Prostate gland (tissue), 2 donors: Measurements from ENCODE around the gene ZNF528.

Experiments
- POLR2A ChIP-seq: fragments of 450-650 bp; IDR thresholded peaks from one replicate; pipeline ENCODE4 v1.6.1; 2016; ENCODE audit warnings: antibody characterized with exemption, mild to moderate bottlenecking
- POLR2AphosphoS5 ChIP-seq: sonication (generic); formaldehyde crosslinking; IDR thresholded peaks from one replicate; pipeline ENCODE4 v1.6.1; 2017; ENCODE audit warnings: antibody characterized with exemption
- TF ChIP-seq, protein P1 (sequence below), 4 experiments: fragments of 200-600 bp in 2 of 4; fragments of 450-650 bp in 2 of 4; sonication (generic) in 2 of 4; IDR thresholded peaks; 1 replicate in 3 of 4; 2 replicates in 1 of 4; pipeline ENCODE4 v1.5.1; 2016 to 2019; ENCODE audit warnings: antibody characterized with exemption in 4 of 4, mild to moderate bottlenecking in 2 of 4, moderate library complexity in 2 of 4

DNA sequence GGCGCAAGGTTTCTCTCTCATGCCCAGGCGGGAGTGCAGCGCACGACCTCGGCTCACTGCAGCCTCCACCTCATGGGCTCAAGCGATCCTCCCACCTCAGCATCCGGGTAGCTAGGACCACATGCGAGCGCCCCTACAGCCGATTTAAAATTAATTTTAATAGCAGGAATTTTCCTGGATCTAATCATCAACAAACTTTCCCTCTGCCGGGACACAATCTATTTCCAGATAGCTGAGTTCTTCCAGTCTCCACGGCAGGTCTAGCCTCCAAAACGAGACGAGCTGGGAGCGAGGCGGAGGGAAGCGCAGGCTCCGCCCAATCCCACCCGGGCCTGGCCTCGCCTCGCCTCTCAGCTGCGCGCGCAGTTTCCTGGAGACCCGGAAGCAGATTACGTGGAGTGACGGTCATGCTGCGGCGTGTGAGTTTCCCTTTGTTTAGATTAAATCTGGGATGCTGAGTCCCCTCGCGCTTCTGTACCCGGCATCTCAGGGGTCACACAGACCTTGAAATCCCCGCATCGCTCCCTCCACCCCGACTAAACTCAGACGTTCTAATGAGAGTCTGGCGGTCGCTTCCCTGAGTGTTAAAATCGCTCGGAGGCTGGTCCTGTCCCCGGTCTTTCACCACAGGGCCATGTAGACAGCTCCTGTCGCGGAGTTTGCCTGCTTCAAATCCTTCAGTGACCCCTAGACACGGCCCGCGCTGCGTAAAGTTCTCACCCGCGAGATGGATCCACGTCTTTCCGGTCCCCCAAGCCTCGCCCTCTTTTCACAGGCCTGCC is 27.9 kb upstream of the ZNF528 start, which contains the start of gene ZNF880:
- TF ChIP-seq, protein P1, sequence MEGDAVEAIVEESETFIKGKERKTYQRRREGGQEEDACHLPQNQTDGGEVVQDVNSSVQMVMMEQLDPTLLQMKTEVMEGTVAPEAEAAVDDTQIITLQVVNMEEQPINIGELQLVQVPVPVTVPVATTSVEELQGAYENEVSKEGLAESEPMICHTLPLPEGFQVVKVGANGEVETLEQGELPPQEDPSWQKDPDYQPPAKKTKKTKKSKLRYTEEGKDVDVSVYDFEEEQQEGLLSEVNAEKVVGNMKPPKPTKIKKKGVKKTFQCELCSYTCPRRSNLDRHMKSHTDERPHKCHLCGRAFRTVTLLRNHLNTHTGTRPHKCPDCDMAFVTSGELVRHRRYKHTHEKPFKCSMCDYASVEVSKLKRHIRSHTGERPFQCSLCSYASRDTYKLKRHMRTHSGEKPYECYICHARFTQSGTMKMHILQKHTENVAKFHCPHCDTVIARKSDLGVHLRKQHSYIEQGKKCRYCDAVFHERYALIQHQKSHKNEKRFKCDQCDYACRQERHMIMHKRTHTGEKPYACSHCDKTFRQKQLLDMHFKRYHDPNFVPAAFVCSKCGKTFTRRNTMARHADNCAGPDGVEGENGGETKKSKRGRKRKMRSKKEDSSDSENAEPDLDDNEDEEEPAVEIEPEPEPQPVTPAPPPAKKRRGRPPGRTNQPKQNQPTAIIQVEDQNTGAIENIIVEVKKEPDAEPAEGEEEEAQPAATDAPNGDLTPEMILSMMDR (IDR thresholded peaks at IDR 0.05), result no peak
- TF ChIP-seq POLR2A, result no peak
- TF ChIP-seq POLR2AphosphoS5, result peak; percentile 95
